Stimulated activated CD8-positive, alpha-beta memory T cell treated with anti-CD3 and anti-CD28 coated beads, Interleukin-4, amount 100 ng/mL, for 4 hours (primary cell): ENCODE measurements around the gene EXOC4.

Experiments
- DNase-seq, 2 donors: peaks; one replicate each; pipeline ENCODE4 v3.0.0-alpha.2; 2020; ENCODE audit warnings: low read depth in 2 of 2, low spot score in 1 of 2

Gene EXOC4

DNA sequence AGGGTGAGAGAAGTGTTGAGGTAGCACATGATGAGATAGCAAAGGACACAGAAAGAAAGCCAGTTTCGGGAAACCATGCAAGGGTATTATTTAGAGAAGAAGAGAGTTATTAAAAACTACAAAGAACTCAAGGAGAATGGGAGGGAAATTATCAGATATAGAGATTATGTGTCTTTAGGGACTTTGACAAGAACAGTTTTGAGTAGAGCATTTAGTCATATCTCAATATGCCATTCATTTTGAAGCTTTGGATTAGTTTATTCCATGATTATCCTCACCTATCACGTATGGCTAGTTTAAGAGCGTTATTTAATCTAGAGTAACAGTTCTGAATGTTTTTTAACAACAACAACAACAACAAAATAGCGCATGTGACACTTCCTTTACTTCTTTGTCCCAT, 409.4 kb downstream of the EXOC4 start:
- DNase-seq: no peak

DNA sequence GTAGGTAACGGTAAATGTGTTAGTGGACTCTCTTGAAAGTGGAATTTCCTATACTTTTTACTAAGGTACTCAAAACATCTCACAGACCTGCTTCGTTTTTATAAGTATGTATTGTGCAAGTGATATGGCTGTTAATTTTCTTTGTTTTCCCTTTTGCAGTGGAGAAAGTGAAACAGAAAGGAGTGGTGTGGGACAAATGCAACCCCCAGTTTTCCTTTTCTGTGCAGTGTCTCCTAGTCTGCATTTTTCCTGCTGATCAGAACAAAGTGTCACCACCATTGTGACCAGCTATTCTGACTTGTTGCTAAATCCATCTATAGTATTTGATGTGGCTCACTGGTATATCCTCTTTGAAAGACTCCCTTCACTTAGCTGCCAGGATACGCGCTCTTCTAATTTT, 410.0 kb downstream of the EXOC4 start:
- DNase-seq: no peak

DNA sequence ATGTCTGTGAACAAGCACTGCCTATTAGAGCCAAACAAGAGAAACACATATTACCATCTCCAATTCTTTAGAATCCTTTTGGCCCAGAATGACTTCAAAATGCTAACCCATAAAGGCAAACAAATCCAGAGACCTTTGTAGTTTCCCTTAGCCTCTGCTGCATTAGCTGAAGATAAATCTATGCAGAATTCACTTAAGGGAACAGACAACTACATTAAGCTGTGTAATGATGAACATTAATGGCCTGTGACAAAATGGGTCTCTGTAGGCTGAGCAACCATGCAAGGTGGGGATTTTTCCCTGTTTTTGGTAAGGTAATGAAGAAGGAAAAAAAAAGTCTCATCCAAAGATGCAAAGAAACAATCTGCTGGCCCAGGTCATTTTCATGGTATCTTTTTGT, 411.6 kb downstream of the EXOC4 start:
- no peak for DNase-seq

DNA sequence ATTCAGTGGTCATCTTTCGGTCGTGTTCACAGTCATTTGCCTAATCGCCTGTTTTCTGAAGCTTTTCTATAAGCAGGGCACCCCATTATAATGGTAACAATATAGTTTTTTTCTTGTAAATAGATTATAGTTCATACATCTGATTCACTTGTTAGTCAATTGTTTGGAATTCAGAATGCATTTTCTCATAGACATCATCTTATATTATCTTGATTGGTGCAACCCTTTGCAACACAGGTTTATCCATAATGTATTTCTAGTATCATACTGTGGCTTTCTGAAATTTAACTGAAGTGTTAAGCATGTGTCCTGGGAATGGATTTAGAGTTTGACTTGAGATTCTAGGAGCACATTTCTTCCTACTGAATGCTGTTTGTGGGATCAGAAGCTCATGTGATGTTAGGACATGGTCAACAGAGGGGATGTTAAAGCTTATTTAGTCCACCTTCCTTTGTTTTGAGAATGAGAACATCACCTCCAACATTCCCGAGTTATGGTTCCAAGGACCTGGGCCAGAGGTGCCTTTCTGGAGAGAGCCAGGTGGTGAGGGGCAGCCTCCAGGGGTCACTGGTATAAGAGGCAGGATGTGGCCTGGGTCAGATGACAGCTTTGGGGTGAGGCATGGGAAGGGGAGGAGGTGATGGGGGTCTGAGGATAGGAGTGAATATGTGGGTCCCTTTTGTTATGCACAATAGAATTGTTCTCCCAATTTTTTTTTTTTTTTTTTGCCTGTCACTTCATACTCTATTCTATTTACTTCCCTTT, 415.6 kb downstream of the EXOC4 start:
- DNase-seq: no peak

DNA sequence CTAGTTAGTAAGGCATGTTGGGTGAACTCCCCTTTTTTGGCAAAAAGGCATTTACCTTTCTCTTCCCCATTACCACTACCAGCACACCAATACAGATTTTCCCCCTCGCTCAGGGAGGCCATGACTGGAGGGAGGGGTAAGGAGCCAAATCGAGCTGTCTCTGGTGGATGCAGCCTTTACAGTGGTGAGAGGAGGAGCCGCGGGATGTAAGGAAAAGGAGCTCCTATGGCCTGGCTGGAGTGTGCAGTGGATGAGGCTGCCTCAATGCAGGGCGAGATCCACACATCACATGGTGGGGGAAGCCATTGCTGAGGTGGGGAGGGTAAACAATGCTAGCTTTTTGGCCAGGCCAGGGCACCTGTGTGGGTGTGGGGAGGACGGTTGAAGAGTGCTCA, 416.2 kb downstream of the EXOC4 start:
- DNase-seq: no peak

DNA sequence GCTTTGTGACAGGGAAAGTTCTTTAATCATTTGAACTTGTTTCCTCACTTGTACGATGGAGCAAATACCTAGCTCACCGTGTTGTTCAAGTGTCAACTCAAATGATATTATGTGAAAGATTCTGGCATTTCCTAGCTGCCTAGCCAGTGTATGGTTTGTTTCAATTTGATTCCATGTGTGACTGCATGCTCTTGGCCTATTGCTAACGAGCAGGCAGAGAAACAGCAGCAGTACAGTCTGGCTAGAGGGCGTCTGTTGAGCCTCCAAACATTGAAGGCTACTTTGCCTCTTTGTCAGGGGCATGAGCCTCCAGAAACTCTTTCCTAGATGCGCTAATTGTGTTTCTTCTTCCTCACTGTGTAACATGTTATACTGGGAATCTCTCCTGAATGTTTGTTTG, 417.4 kb downstream of the EXOC4 start:
- DNase-seq: no peak

DNA sequence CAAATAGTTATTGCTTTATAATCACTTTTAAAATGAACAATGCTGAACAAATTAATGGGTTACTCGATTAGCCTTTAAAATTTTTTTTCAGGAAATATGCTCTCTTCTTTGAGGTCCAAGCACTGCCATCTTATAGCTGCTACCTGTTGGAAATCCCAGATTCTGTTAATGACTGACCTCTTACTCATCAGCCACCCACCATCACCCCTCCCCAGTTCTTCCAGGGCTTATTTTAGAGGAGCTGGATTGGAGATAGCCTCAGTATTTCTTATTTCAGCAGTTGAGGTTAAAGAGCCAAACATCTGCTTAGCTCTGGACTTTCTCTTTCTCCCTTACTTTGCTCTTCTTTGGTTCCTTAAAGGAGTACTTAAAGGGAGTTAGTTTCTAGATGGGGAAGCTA, 420.0 kb downstream of the EXOC4 start:
- DNase-seq: no peak

DNA sequence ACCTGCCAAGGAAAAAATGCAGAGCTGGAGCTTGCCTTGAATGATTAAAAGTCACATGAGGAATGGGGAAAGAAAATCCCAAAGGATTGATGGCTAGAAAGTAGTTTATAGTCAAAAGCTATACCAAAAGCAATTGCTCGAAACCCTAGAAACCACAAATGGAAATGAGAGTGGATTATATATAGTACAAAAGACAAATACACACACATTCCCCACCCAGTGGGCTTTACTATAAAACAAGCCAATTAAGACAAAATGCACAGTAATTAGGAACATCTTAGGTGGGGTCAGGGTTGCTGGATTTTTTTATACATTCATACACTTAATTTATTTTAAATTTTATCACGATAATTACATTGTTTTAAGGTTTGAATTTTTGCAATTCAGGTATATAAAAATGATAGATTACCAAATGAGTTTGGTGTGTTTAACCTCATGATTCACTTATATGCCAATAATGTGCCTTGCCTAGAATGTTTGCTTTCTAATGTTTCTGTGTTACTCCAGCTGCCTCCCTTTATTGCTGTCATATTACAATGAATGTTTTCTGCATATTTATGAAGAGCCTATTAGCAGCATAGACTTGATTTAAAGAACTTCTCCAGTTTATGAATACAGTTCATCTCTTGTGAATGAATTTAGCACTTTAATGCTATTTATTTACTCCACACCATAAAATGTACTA, 421.3 kb downstream of the EXOC4 start:
- no peak for DNase-seq

DNA sequence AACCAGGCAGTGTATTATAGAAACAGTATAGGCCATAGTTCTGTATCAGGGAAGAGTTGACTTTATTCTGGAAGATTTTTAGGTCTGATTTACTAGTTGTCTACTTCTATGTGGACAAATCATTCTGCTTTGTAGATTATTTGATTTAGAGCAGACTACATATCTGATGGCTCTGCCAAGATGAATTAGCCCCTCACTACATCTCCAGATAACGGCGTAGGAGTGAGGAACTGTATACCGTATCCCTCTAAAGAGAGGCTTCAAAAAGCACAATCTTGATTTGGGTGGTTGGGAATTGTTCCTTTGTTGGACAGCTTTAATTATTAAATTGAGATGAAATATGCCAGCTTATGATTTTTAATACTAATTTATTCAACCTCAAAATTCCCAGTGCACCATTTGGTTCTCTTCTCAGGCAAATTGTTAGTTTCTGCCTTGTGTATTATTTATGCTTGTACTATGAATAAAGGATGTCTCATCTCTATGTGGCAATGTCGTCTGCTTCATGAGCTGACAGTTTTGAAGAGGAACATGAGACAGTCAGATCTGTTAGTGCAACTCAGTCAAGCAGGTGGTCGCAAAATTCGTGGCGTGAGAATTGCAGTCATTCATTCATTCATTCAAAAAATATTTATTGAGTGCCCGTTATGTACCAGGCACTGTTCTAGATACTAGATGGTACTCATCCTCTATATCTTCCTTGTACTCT, 422.8 kb downstream of the EXOC4 start:
- DNase-seq: no peak

DNA sequence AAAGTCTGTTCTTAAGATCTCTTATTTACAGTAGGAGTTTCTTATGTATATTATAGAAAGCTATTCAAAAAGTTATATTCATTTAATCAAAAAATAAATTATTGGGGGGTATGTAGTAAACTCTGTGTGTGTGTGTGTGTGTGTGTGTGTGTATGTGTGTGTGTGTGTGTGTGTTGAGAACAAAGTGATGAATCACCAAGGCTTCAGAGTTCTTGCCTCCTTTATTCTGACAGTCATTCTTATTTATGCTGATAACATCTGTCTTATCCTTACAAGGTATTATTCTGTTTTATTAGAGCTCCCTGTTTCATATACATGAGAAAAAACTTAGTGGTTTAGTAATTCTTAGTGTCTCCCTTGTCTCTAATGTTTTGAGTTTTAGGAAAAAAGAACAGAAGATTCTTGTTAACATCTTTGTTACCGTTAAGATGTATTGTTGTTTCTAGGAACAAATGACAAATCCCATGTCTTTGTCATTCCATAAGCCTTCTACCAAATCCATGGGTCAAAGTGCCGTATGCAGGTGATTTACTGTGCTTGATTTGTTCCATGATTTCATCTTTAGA, 424.0 kb downstream of the EXOC4 start:
- DNase-seq: no peak

DNA sequence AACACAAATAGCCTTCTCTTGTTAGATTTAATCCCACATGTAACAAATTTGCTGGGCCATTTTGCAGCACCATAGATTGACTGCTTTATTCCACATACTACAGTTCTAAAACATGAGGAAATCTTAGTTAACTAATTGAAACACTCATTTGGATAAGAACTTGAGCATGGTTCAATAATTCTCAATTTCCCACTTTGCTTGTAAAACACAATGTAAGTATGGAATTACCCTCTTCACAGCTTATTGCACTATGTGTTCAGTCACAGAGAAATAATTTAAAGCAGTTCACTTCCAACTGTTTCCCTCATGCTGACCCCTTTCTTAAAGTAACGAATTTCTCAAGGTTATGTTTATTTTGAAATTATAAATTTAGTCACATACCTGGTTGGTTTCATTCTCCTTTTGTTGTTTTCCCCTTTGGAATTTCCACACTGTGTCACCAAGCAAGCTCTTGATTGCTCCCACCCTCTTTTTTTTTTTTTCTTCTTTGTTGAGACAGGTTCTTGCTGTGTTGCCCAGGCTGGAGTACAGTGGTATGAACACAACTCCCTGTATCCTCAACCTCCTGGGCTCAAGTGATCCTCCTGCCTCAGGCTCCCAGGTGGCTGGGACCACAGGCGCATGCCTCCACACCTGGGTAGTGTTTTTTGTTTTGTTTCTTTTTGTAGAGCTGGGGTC, 425.4 kb downstream of the EXOC4 start:
- no peak for DNase-seq

DNA sequence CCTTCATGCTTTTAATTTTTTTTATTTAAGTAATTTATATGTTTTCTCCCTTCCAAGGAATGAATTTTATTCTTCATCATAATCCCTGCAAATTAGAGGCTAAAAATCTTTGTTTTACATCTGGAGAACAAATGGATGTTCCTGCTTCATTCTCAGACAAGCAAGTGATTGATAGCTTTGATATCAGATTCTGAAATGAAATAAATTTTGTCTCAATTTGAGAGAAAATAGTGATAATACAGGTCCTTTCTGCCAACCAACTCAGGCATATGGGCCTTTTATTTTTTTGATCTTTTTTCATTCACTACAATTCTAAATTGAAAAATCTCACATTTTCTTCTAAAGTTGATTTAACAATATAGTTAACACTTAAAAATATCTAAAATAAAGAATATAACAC, 427.1 kb downstream of the EXOC4 start:
- DNase-seq: no peak

DNA sequence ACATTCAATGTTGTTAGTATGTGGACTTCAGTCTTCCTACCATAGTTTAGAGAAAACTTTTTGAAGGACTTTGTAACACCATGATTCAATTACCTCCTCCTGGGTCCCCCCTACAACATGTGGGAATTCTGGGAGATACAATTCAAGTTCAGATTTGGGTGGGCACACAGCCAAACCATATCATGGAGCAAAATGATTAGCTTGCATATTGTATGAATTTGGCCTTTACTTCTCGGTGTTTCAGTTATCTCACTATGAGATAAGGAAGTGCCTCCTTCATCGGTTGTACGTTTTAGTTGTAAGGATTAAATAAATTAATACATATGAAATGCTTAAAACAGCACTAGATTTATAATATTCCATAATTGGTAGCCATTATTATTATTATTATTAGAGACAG, 428.7 kb downstream of the EXOC4 start:
- DNase-seq: no peak

DNA sequence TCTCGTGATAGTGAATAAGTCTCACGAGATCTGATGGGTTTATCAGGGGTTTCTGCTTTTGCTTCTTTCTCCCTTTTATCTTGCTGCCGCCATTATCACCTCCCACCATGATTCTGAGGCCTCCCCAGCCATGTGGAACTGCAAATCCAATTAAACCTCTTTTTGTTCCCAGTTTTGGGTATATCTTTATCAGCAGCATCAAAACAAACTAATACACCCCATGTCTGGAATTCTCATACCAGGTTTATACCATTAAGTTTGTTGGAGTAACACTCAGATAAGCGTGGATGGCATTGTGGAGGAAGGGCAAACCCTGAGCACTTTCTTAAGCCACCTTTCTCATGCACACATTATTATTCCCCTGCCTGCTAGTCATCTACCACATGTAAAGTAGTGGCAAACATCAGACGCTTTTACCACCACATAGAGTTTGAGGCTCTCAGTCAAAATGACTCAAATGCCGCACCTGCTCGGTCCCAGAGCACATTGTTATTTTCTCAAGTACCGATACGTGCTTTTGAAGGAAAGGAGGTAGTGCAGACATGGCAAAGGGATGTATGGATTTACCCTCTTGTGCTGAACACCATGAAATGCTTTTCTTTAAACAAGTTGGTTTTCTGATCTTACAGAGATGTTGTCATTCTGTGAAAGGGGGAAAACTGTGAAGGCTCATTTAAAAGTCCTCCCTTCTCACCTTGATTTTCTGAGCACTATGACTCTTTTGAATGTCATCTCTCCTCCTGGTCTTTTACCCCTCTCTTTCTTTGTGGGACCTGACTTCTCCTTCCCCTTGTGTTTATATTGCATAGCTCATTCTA, 429.7 kb downstream of the EXOC4 start:
- DNase-seq: no peak

DNA sequence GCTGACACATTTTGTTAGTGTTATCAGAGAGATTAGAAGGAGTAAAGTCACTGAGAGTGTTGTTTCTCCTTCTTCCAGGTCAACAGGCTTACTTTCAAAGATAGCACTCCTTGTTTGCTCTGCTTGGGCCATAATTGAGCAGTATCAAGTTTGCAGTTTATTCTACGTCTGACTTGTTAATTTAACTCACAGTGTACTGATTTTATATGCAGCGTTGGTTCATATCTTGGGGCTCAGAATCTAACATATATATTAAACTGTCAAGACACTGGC, 430.2 kb downstream of the EXOC4 start:
- no peak for DNase-seq

DNA sequence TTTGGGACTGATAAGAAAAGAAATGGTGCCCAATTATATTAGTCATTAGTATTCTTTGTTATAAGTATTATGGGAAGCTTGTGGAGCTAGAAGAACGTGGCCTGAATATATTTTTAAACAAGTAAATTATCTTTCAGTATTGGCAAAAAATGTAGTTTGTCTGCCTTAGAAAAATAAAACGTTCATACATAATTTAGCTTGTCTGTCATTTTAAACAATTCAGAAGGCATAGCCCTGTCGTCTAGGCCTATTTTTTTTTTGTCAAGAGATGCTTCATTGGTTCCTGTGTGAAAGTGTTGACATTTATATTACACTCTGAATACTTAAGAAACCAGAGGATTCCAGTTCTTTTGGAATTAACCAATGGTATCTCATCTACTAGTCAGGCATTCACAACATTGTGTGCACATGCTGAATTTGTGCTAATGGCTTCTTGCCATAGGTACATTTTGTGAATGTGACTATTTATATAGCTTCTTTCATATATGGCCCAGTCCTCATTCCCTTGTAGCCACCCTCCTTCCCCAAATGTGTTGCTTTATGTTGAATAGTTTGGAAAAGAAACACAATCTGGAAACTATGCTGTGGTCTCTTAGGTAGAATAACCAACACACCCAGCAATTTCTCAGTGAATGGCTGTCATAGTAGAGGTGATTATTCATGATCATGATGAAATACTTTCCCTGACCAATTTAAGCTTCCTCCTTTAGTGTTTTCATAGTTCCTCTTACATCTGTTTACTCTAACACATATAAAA, 435.8 kb downstream of the EXOC4 start:
- DNase-seq: no peak

DNA sequence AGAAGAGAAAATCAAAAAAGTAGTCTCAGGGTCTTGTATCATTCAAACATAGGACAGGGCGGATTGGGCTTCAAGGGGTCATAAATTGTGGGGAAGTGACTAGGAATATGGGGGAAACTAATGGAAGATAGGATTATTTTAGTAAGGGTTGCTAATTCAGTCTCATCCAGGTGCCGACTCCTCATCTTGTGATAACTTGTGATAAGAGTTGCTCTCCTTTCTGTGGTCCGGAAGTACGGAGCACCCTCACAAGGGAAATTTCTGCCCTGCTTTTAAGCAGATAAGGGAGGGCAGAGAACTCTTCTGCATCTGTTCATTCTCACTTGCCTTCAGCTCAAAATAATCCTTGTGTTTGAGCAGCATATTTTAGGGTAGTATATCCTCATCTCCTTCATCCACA, 437.9 kb downstream of the EXOC4 start:
- DNase-seq: no peak

DNA sequence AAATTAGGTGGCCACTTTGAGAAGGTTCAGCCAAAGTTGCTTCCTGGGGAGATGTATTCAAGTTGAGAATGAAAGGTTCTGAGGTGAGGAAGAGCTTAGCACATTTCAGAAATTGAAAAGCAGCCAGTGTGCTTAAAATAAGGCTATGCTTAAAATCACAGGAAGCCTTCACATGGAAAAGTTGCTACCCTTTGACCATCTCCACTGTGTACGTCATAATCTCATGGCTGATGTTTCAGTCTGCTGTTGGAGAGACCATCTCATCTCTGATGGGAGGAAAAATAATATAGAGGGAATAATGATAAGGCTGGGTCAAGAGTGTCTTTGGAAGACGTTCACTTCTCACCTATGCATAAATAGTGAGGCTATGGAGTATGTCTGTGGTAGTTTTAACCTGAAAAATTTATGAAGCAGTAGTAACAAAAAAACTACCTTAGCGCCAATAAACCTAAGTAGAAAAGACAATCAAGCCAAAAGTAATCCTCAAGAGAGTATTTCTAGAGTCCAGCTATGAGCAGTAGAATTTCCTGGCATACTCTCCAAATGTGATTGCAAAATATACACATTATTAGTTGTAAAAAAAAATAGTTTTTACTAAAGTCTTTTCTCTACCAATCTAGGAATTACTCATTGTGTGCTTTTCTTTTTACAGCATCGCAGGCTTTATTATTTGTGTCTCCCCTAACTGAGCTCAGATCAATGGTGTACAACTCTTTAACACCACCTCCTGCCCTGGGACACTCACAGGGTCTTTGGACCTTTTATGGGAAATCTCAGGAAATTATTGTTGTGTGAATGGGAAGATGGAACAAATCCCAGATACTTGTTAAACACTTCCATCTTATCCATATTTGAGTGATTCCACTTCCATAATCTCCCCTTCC, 439.1 kb downstream of the EXOC4 start:
- no peak for DNase-seq

DNA sequence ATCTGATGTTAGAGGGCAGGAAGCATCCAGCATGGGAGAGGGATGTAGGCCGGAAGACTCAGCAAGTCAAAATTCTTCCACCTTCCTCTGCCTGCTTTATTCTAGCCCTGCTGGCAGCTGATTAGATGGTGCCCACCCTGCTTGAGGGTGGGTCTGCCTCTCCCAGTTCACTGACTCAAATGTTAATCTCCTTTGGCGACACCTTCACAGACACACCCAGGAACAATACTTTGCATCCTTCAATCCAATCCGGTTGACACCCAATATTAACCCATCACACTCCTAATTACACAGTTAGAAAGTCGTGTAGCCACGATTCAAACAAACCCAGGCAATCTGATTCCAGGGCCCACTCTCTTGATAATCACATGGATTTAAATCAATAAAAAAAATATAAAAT, 440.4 kb downstream of the EXOC4 start:
- no peak for DNase-seq
